Cardiac muscle cell (in vitro differentiated cells and primary cell): ENCODE data around the gene TAOK3. TPM values are rescaled to one million over a fixed set of nuclear protein-coding genes. Genes with fewer than 3 reads are reported as not detected.
A peak's percentile ranks its signal among the peaks of the same experiment; 100 is the strongest.

Source experiments
- DNase-seq, 2 donors: peaks; one replicate each; pipeline versions ENCODE4 v3.0.0 to v3.0.0-alpha.2; 2010 to 2017; ENCODE audit warnings: low read depth in 1 of 2, low spot score in 1 of 2
- H3K27ac ChIP-seq: fragments of 200-600 bp; sonication (generic); 2 replicates; pipeline ENCODE4 v1.5.1; 2016
- H3K27me3 ChIP-seq: fragments of 200-600 bp; sonication (generic); 2 replicates; pipeline ENCODE4 v1.6.0; 2016; ENCODE audit warnings: control low read depth
- H3K36me3 ChIP-seq: fragments of 200-600 bp; sonication (generic); 2 replicates; pipeline ENCODE4 v1.5.1; 2016; ENCODE audit warnings: control low read depth
- H3K4me1 ChIP-seq: fragments of 200-600 bp; sonication (generic); 2 replicates; pipeline ENCODE4 v1.8.1; 2017; ENCODE audit warnings: low read depth, mild to moderate bottlenecking, mixed run types
- H3K4me3 ChIP-seq: fragments of 200-600 bp; sonication (generic); 2 replicates; pipeline ENCODE4 v1.5.1; 2016; ENCODE audit warnings: mild to moderate bottlenecking
- H3K9me3 ChIP-seq: fragments of 200-600 bp; sonication (generic); 2 replicates; pipeline ENCODE4 v1.5.1; 2017; ENCODE audit warnings: low read depth, mild to moderate bottlenecking, control low read depth
- polyA plus RNA-seq: library from polyadenylated mRNA; unstranded; fragments of >200 nt; fragmentation: Nextera tagmentation; extraction: Ambion mirVana; gene quantifications from 2 replicates; pipeline ENCODE4 v1.2.1, GENCODE V29; 2016
- total RNA-seq: library from RNA; depleted of rRNA; stranded (reverse); fragments of >200 nt; gene quantifications from 2 replicates; pipeline ENCODE4 v1.2.3, GENCODE V29; 2016
- TF ChIP-seq, protein P1 (sequence below): IDR thresholded peaks from 2 replicates; pipeline ENCODE4 v1.5.1; 2012; ENCODE audit warnings: low read depth, mild to moderate bottlenecking, low read length

TAOK3 gene
- total and polyA plus RNA-seq, 2 experiments from 2014 or later, result 10.5 to 13.9 TPM

DNA sequence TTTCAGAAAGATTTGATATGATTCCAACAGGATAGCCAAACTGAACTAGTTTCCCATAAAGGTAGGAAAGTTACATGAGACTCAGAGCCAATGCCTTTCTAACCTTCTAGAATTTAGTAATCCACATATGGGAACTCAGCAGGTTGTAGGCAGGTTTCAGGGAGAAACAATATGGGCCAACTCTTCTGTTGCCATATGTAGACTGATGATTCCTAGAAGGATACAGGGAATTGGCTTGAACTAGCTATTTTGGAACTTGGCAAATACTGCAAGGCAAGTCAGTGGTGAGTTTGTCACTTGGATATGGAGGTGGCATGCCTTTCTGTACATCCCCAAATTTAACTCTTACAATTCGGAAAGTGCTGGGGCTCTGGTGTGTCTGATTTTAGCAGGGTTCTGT lies 19.1 kb upstream of the TAOK3 start:
- DNase-seq, result no peak
- TF ChIP-seq, protein P1, sequence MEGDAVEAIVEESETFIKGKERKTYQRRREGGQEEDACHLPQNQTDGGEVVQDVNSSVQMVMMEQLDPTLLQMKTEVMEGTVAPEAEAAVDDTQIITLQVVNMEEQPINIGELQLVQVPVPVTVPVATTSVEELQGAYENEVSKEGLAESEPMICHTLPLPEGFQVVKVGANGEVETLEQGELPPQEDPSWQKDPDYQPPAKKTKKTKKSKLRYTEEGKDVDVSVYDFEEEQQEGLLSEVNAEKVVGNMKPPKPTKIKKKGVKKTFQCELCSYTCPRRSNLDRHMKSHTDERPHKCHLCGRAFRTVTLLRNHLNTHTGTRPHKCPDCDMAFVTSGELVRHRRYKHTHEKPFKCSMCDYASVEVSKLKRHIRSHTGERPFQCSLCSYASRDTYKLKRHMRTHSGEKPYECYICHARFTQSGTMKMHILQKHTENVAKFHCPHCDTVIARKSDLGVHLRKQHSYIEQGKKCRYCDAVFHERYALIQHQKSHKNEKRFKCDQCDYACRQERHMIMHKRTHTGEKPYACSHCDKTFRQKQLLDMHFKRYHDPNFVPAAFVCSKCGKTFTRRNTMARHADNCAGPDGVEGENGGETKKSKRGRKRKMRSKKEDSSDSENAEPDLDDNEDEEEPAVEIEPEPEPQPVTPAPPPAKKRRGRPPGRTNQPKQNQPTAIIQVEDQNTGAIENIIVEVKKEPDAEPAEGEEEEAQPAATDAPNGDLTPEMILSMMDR, result no peak
- Histone ChIP-seq H3K36me3 (peaks cover 57% of the 10 kb centered on the region), H3K9me3 (no peaks in the 10 kb centered on the region), H3K4me3 (no peak overlapping the region), H3K27me3 (no peaks in the 10 kb centered on the region), H3K27ac (no peak overlapping the region), H3K4me1 (no peaks in the 10 kb centered on the region)

DNA sequence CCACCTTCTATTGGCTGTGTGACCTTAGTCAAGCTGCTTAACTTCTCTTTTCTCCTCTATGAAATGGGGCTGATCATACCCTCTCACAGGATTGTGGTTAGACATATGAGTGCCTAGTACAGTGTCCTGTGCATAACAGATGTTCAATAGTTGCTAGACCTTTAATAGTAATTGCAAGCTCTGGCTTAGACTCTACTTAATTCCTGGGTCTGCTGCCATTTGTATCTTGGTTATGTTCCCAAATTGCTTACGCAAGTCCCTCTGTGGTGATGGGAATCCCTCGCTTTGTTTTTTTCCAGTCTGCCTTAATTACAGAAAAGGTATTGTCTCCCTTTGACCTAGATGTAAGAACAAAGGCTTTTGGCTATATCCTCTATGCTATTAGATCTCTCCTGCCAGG lies 18.7 kb upstream of the TAOK3 start:
- Histone ChIP-seq H3K4me3 (no peak overlapping the region), H3K27ac (no peak overlapping the region), H3K36me3 (peaks cover 56% of the 10 kb centered on the region), H3K27me3 (no peaks in the 10 kb centered on the region), H3K9me3 (no peaks in the 10 kb centered on the region), H3K4me1 (no peaks in the 10 kb centered on the region)
- TF ChIP-seq, protein P1, result no peak
- no peak for DNase-seq

DNA sequence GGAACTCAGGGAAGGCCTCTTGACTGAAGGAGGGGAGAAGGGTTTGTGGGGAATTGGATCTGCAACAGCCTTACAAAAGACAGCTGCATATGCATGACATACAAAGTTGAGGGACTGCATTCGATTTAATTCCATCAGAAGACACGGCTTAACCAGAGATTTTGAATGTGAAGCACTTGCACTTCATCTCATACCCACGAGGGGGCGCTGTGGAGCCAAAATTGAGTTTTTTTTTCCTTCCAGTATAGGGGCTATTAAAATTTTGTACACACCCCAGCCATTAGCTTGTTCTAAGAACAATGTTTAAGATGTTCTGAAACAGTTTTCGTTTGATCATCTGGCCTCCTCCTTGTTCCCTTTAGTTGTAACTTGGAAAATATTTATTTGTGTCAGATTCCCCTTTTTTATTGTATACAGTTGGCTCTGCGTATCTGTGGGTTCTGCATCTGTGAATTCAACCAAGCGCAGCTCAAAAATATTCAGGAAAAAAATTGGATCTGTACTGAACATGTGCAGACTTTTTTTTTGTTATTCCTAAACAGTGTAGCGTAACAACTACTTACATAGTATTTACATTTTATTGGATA lies 5.3 kb upstream of the TAOK3 start:
- H3K27ac ChIP-seq, result peak overlapping the region; percentile 97
- peaks cover 28% of the 10 kb centered on the region for H3K36me3 ChIP-seq
- TF ChIP-seq, protein P1, result peak; percentile 91
- DNase-seq, result peak; percentile 52 to 67
- H3K27me3 ChIP-seq, result no peaks in the 10 kb centered on the region
- H3K4me3 ChIP-seq, result peak overlapping the region; percentile 93
- peaks cover 15% of the 10 kb centered on the region for H3K4me1 ChIP-seq
- H3K9me3 ChIP-seq, result no peaks in the 10 kb centered on the region

DNA sequence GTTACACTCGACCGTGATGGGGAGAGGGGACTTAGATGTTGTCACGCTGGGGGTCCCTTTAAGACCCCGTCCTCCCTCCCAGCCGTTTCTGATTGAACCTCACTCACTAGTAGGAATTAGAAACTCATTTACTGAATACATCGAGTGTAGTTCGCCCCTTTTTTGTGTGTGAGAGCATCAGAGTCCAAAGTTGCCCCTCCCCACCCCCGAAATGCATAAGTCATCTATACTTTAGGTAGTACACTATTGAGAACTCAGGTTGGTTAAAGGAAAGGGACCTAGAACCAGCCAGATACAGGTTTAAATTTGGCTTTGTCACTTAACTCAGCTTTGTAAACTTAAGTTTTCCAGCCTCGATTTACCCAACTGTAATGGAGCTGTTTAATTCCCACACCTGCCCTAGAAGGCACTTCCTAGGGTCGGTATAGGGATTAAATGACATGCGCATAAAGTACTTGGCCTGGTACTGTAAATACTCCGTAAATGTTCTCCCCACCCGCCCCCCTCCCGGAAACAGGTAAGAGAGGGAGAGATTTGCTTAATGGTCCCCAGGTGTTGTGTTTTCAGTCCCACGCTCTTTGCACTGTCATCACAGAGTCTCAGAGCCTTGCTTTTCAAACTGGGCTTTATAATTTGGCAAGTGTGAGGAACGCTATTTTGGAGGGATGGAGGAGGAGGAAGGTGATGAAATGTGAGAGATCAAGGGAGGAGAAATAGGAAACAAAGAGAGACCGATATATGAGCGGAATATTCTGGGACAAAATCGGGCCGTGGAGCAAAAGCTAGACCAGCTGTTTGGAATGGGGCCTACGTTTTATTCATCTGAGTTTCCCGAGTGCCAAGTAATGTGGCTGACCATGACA lies 4.5 kb upstream of the TAOK3 start:
- Histone ChIP-seq H3K36me3 (peaks cover 26% of the 10 kb centered on the region), H3K4me1 (peaks cover 15% of the 10 kb centered on the region), H3K9me3 (no peaks in the 10 kb centered on the region), H3K27ac (peak overlapping the region; percentile 97), H3K27me3 (no peaks in the 10 kb centered on the region), H3K4me3 (peak overlapping the region; percentile 93)
- TF ChIP-seq, protein P1, result no peak
- no peak for DNase-seq

DNA sequence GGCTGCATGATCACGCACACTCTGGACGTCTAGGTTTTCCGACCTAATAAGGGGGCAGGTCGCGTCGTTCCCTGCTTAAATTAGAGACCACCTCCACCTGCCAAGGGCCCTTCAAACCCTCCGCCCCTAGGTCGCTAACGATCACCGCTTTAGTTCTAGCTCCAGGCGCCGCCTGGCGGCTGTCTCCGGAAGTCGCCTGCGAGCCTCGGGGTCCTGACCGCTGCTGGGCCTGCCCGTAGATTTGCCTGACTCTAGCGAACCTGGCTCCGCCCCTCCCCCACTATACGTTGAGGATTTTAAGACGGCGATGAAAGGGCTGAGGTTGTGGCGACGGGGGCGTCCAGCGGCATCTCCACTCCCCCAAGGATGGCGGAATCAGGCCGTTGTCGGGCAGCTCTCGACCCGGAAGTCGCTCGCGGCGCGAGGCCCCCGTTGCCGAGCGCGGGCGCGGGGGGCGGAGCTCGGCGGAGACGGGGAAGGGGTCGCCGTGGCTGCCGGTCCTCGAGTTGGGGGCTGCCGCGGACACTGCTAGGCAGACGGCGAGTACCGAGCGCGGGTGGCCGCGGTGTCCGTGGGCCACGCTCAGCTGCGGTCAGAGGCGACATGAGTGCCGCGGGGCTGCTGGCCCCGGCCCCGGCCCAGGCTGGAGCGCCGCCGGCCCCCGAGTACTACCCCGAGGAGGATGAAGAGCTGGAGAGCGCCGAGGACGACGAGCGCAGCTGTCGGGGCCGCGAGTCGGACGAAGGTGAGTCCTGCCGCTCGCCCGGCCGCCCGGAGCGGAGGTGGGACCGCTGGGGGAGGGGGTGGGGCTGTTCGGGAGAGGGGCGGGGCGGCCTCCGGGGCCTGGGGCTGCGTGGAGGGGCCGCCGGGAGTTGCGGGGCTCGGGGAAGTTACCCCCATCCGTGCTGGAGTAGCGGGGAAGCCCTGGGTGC lies 3.6 kb upstream of the TAOK3 start, which contains the start of gene SUDS3:
SUDS3 (plus strand) TSS at position 467 of the 932 bp plus-strand sequence; CDS start at position 604, 137 bp downstream.
- TF ChIP-seq, protein P1, result peak; percentile 97
- no peaks in the 10 kb centered on the region for H3K9me3 ChIP-seq
- peak within 1 kb of the TSS; percentile 93 for H3K4me3 ChIP-seq
- DNase-seq, result peak; percentile 83 to 92
- H3K27ac ChIP-seq, result peak within 1 kb of the TSS; percentile 97
- H3K36me3 ChIP-seq, result peaks cover 18% of the 10 kb centered on the region
- H3K4me1 ChIP-seq, result peaks cover 15% of the 10 kb centered on the region
- no peaks in the 10 kb centered on the region for H3K27me3 ChIP-seq
